HG03064 (cell line): ENCODE measurements around the gene UBTD1.
"Not testable (repeated sequence)": the region's sequence is repeated elsewhere in the genome, so short reads cannot be mapped to it uniquely, and the experiment has no call there.

ENCODE experiments used
- ATAC-seq: cut with Tn5 transposase; IDR thresholded peaks from one replicate; pipeline ENCODE4 v1.9.1; 2021; ENCODE audit warnings: low read depth; ENCODE audit not compliant: unreplicated experiment

Gene UBTD1

GRCh38 chr10:97511711-97512440 lies 13.2 kb downstream of the UBTD1 start:
- ATAC-seq: no peak

DNA sequence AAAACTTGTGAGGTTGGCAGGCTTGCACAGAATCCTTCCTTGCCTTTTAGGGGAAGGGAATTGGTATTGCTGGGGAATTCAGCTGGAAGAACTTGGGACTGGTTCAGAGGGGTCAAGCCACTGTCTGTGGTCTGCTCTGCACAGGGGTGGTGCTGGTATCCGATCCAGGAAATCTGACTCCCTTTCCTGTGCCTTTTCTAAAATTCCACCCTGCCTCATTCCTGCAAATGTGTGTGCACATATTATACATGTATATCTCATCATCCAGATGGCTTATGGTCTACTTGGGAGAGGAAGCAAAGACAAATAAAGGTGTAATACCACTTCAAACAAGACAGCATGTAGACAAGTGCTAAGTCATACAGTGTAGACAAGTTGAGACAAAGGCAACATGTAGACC lies 14.3 kb downstream of the UBTD1 start:
- no peak for ATAC-seq

- no peak for ATAC-seq
Measured at GRCh38 chr10:97514344-97514743, 15.6 kb downstream of the UBTD1 start.

DNA sequence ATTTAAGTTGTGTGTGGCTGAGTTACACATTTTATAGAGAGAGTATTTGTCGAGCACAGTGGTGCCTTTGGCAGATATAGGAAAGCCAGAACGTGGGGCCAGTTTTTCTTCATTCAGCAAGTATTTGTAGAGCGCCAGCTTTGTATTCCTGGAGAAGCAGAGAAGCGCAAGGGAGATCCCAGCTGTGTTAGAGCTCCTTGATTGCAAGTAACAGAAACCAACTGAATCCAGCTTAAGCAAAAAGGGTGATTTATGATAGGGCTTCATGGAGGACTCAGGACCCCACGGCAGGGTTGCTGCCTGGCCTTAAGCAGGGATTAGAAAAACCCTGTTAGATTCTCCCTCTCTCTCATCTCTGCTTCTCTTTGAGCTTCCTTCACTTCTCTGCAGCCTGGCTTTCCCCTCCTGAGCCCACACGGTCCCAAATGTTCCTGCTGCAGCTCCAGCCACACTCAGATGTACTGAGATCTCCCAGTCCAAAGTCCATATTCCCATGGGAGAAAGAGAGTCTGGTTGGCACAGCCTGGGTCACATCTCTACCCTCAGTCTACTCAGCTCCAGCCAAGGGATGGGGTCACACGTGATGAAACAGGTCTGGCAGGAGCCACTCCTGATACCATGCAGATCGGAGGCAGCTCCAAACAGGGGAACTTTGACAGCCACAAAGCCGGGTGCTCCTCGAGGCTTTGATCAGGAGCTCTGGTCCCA lies 16.7 kb downstream of the UBTD1 start:
- no peak for ATAC-seq

- ATAC-seq: no peak
Measured at GRCh38 chr10:97517096-97517750, 18.5 kb downstream of the UBTD1 start.

DNA sequence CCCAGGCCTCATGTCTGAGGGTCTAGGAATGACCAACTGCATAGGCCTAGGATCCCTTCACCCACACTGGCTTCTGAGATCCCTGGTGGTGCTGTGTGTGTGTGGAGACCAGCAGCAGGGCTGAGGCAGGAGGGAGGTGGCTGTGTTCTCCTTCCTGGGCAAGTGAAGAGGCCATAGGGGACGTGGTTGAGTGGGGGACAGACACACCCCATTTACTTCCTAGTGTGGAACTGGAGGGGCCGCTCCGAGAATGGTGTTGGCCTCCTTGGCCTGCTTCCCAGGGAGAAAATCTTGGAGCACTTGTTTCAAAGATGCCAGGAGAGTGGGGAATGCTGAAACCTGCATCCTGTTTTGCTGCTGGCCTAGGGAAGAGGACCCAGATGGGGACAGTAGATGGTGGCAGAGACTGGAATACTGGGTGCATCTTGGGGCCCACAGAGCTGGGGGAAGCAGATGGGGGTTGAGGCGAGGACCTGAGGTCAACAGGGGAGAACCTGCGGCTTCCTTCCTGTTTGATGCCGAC lies 19.1 kb downstream of the UBTD1 start:
- ATAC-seq: no peak

DNA sequence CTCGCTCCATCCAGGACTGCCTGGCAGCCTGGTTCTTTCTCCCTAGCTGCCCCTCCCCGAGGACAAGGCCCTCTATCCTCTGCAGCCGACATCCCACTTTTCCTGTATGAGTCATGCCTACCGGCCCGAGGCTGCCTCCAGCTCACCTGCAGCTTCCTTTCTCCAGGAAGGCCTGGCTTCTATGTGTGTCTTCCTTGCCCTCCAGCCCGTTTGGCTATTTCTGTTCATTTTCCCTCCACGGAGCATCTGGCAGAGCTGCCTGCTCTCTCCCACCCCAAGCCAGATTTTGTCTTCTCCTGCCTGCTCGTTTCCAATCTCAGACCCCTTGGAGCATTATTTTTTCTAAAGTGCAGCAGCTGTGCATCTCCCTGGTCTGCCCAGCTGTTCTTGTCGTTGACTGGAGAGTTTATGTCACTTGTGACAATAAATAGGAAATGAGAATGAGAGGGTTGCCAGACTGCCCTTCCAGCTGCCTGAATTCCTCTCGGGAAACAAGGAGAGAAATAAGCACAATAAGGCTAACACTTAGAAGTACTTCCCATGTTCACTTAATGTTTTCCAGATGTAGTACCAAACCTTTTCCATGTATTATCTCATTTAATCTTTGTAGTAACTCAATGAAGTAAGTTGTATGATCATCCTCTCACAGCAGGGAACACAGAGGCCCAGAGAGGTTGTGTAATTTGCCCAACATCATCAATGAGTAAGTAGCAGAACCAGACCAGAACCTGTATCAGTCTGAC lies 19.7 kb downstream of the UBTD1 start:
- ATAC-seq: no peak

DNA sequence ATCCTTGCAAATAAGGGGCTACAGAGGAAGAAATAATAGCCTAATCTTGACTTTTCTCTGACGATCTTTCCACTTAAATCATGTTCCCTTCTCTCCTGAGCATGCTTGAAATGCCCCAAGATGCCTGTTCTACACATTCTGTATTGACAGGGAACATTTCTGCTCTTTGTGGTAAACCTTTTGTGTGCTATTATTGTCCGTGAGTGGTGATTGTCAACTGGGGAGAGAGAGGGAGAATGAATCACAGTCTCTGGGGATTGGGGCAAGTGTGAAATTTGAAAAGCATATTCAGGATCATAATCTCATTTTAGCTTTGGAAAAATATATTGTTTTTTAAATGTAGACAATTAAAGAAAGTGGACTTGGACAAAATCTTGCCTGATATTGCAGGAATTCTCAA lies 20.6 kb downstream of the UBTD1 start:
- no peak for ATAC-seq

- ATAC-seq: no peak
Measured at GRCh38 chr10:97520520-97520919, 21.8 kb downstream of the UBTD1 start.

DNA sequence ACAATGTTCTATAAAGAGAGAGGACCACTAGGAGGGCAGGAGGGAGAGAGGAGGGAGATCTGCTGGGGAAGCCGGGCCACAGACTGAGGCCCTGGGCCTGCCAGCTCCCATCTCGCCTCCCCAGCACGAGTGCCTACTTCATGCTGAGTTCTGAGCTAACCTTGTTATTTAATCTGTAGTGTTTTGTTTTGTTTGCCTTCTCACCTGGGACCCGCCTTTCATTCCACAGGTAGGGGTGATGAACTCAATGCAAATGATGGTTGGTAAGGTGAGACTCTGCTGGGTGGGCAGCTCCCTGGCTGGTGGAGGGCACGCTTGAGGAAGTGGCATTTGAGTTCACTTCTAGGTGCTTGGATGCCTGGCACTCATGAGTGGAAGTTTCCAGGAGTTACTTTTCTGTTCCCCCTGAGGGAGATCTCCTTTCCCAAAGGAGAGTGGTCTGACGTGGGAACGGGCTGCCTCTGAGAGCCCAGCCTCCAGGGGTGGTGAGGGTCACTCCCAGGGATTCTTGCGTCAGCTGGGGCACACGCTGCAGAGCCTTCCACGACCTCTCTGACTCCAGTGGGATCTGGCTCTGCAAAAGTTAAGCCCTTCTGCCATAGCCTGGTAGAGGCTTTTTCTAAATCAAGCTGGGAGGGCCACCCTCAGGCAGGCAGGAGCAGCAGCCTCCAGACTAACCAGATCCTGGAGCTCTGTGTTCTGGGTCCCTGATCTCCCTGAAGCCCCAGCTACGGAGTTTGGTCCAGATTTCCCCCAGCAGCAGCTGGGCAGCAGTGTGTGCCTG lies 22.4 kb downstream of the UBTD1 start:
- ATAC-seq: no peak

DNA sequence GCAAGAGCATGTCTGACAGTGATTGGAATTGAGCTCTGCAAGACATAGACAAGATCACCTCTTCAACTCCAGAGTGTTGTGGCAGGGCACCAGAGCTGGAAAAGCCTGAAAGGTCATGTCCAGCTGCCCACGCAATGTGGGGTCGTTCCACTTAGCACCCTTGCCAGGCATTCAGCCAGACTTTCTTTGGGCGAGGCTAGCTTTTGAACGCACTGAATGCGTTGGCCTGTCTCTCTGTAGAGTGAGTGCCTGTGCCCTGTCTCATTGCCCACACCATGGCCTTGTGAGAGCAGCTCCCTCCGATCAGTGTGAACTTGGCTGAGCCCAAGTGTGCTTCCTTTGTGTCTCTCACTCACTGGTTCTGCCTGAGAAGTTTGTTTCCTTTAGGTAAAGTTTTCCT lies 23.3 kb downstream of the UBTD1 start:
- no peak for ATAC-seq

GRCh38 chr10:97522937-97523336 lies 24.2 kb downstream of the UBTD1 start:
- ATAC-seq: no peak

DNA sequence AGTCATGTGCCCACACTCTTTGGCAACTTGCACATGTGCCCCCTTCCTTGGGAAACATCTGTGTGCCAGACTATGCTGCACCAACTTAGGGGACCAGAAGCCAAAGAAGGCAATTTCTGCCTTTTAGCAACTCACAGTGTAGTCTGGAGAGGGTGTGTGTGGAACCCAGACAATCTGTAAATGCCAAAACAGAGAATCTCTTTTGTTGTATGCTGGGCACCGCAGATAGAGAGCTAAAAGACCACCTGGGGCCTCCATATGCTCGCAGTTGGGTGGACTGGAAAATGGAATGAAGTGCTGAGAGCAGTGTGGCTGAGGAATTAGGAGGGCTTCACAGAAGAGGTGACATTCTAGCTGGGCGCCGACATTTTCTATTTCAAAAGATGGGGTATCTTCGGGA lies 26.4 kb downstream of the UBTD1 start:
- no peak for ATAC-seq

DNA sequence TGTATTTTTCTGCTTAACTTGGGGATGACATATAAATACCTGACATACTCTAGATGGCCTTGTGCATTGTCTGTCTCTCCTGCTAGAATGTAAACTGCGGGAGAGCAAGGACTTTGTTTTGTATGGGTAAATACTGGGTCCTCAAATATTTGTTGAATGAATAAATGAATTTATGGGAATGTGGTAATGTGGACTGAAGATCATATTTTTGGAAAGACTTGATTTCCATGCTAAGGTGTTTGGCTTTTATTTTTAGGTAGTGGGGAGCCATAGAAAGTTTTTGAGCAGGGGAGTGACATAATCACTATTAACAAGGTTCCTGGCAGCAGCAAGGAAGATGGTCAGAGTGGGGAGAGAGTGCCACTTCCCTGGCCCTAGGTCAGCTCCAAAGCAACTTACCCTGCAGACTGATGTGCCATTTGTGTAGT lies 27.0 kb downstream of the UBTD1 start:
- ATAC-seq: no peak

DNA sequence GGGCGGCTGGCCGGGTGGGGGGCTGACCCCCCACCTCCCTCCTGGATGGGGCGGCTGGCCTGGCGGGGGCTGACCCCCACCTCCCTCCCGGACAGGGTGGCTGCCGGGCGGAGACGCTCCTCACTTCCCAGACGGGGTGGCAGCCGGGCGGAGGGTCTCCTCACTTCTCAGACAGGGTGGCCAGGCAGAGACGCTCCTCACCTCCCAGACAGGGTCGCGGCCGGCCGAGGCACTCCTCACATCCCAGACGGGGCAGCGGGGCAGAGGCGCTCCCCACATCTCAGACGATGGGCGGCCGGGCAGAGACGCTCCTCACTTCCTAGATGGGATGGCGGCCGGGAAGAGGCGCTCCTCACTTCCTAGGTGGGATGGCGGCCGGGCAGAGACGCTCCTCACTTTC lies 30.2 kb downstream of the UBTD1 start:
- not testable (repeated sequence) for ATAC-seq

GRCh38 chr10:97529685-97530465 lies 31.2 kb downstream of the UBTD1 start:
- no peak for ATAC-seq

- ATAC-seq: no peak
Measured at GRCh38 chr10:97531401-97531986, 32.8 kb downstream of the UBTD1 start.

DNA sequence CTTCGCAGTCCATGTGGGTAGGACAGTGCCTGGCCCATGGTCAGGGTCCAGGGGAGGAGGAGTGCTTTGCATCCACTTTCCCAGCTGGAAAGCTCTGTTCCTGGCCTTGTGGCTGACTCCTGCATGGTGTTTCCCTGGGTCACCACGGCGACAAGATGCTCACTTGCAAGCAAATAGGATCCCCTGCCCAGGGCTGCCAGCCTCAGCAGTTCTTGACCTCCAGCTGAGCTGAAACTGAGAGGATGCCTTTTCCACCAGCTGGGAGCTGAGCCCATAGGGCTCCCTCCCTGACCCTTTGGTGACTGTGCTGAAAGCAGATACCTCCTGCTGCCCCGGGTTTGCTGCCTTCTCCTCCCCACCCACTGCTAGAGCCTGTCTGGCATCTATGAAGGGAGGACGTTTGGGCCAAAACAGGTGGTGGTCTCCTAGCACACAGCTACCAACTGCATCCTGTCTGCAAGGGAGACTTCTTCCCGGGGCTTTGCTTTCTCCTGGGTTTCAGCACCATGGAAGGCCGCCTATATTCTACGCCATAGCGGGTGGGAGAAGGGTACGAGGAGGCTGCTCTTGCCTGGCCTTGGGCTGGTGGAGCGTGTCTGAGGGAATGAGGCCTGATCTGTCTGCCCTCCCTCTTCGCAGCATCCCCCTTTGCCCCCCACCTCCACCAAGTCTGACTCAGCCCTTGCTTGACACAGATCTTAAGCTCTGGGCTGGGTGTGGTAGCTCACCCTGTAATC lies 34.4 kb downstream of the UBTD1 start:
- ATAC-seq: no peak
